ENCODE data around the gene KRTAP1-3.
"Not testable (repeated sequence)": the region's sequence is repeated elsewhere in the genome, so short reads cannot be mapped to it uniquely, and the experiment has no call there.

The KRTAP1-3 gene

GRCh38 chr17:41034346-41034935 is at the start of gene KRTAP1-3:
TSS of gene KRTAP1-3 (minus strand) at chr17:41034874. CDS start at chr17:41034821, 53 bp downstream.
- not testable (repeated sequence) for DNase-seq

- DNase-seq = not testable (repeated sequence)
Observed at GRCh38 chr17:41084100-41084856, 49.6 kb upstream of the KRTAP1-3 start, which contains the start of gene KRTAP4-7. TSS of gene KRTAP4-7 (plus strand) at chr17:41084150. CDS start at chr17:41084207, 57 bp downstream.

GRCh38 chr17:41083427-41083826 is 48.8 kb upstream of the KRTAP1-3 start:
- not testable (repeated sequence) for DNase-seq

- no peak for DNase-seq
Observed at GRCh38 chr17:41082626-41083025, 48.0 kb upstream of the KRTAP1-3 start.

GRCh38 chr17:41076788-41077187 is 42.1 kb upstream of the KRTAP1-3 start:
- DNase-seq = no peak

- no peak for DNase-seq
Observed at GRCh38 chr17:41073676-41074075, 39.0 kb upstream of the KRTAP1-3 start.

- DNase-seq = no peak
Observed at GRCh38 chr17:41071606-41072360, 37.1 kb upstream of the KRTAP1-3 start.

- no peak for DNase-seq
Observed at GRCh38 chr17:41069031-41069430, 34.4 kb upstream of the KRTAP1-3 start.

GRCh38 chr17:41067281-41067680 is 32.6 kb upstream of the KRTAP1-3 start:
- no peak for DNase-seq

- no peak for DNase-seq
Observed at GRCh38 chr17:41065829-41066624, 31.4 kb upstream of the KRTAP1-3 start, which contains the start of gene KRTAP2-4. TSS of gene KRTAP2-4 (minus strand) at chr17:41065879. CDS start at chr17:41065845, 34 bp downstream.

GRCh38 chr17:41065016-41065689 is 30.5 kb upstream of the KRTAP1-3 start:
- DNase-seq = not testable (repeated sequence)

- DNase-seq = no peak
Observed at GRCh38 chr17:41064301-41064700, 29.6 kb upstream of the KRTAP1-3 start.

GRCh38 chr17:41063449-41063848 is 28.8 kb upstream of the KRTAP1-3 start:
- DNase-seq = no peak

- no peak for DNase-seq
Observed at GRCh38 chr17:41061964-41062363, 27.3 kb upstream of the KRTAP1-3 start.

GRCh38 chr17:41060052-41060604 is 25.5 kb upstream of the KRTAP1-3 start, which contains the start of gene KRTAP2-3:
TSS of gene KRTAP2-3 (minus strand) at chr17:41060114. CDS start at chr17:41060050, 64 bp downstream.
- DNase-seq = no peak

GRCh38 chr17:41059276-41060051 is 24.8 kb upstream of the KRTAP1-3 start:
- not testable (repeated sequence) for DNase-seq

GRCh38 chr17:41058741-41059140 is 24.1 kb upstream of the KRTAP1-3 start:
- DNase-seq = no peak

- no peak for DNase-seq
Observed at GRCh38 chr17:41057547-41057946, 22.9 kb upstream of the KRTAP1-3 start.

- not testable (repeated sequence) for DNase-seq
Observed at GRCh38 chr17:41055130-41055529, 20.5 kb upstream of the KRTAP1-3 start, which contains the start of gene KRTAP2-2. TSS of gene KRTAP2-2 (minus strand) at chr17:41055230. CDS start at chr17:41055211, 19 bp downstream.

GRCh38 chr17:41054556-41054955 is 19.9 kb upstream of the KRTAP1-3 start:
- not testable (repeated sequence) for DNase-seq

Measured in NCI-H1436 treated with DMSO at 0.1 percent for 48 hours (cell line).